GM12878 (cell line): ENCODE data around the gene SLC2A8. TPM values are rescaled to one million over a fixed set of nuclear protein-coding genes. Genes with fewer than 3 reads are reported as not detected.

Source experiments
- ATAC-seq: fragments of 200-7000 bp; cut with Tn5 transposase; 3 replicates; pipeline ENCODE4 v1.9.1; 2020; ENCODE audit warnings: mild to moderate bottlenecking, moderate library complexity
- BruUV-seq: library from RNA; stranded (reverse); fragments of 400-500 nt; replicated peaks from 2 replicates; lab custom pipeline; 2021; lab: Mats Ljungman, UMichigan
- CTCF ChIA-PET: fragments of 300-600 bp; sonication (Branson Sonifier 250); formaldehyde crosslinking; extraction: SDS; loops from one replicate; lab custom pipeline; 2021; ENCODE audit warnings: inconsistent platforms; lab: Yijun Ruan, JAX
- POLR2A ChIA-PET: fragments of 350-600 bp; formaldehyde crosslinking; extraction: SDS; loops from one replicate; lab custom pipeline; 2021; ENCODE audit warnings: inconsistent platforms; lab: Charles Lee
- RAD21 ChIA-PET: fragments of 300-600 bp; sonication (Branson Sonifier 250); formaldehyde crosslinking; loops from one replicate; lab custom pipeline; 2023; ENCODE audit warnings: antibody characterized with exemption; ENCODE audit not compliant: unreplicated experiment; lab: Charles Lee
- SMC1A ChIA-PET: fragments of 300-600 bp; sonication (Branson Sonifier 250); formaldehyde crosslinking; loops from one replicate; lab custom pipeline; 2023; ENCODE audit not compliant: unreplicated experiment, uncharacterized antibody; lab: Charles Lee
- DNase-seq: peaks from one replicate; pipeline ENCODE4 v3.0.0-alpha.2; 2011; ENCODE audit warnings: low read depth, low spot score
- FAIRE-seq: peaks from 3 replicates; lab custom pipeline; 2011; peaks lifted over from hg19 to GRCh38; lab: Jason Lieb, UNC
- H2AFZ ChIP-seq: 2 replicates; pipeline ENCODE4 v1.6.0; 2011; ENCODE audit warnings: low read depth, low read length, control low read depth; ENCODE audit not compliant: control insufficient read depth
- H3K27ac ChIP-seq: 2 replicates; pipeline ENCODE4 v1.5.1; 2011; ENCODE audit warnings: control low read depth; ENCODE audit not compliant: control insufficient read depth, insufficient read depth
- H3K27me3 ChIP-seq, 2 experiments: replicated peaks in 1 of 2; 2 replicates each; pipeline versions ENCODE4 v1.6.0 to v1.6.1; 2011; ENCODE audit warnings: low read length in 1 of 2; ENCODE audit not compliant: control insufficient read depth in 2 of 2, insufficient read depth in 2 of 2
- H3K36me3 ChIP-seq, 2 experiments: 2 replicates each; pipeline ENCODE4 v1.5.1; 2011; ENCODE audit warnings: low read length in 1 of 2; ENCODE audit not compliant: control insufficient read depth in 2 of 2, insufficient read depth in 2 of 2
- H3K4me1 ChIP-seq: 2 replicates; pipeline ENCODE4 v1.6.1; 2011; ENCODE audit warnings: mild to moderate bottlenecking, low read length, moderate library complexity, mixed read lengths; ENCODE audit not compliant: control insufficient read depth, insufficient read depth
- H3K4me2 ChIP-seq: 2 replicates; pipeline ENCODE4 v1.6.0; 2011; ENCODE audit warnings: control low read depth; ENCODE audit not compliant: control insufficient read depth, insufficient read depth
- H3K4me3 ChIP-seq: fragments of 200-600 bp; sonication (generic); 2 replicates; pipeline ENCODE4 v1.5.1; 2016
- H3K79me2 ChIP-seq: 2 replicates; pipeline ENCODE4 v1.6.0; 2011; ENCODE audit warnings: low read length; ENCODE audit not compliant: control insufficient read depth, insufficient read depth
- H3K9ac ChIP-seq: 2 replicates; pipeline ENCODE4 v1.8.0; 2011; ENCODE audit warnings: low read length, control low read depth, mixed read lengths; ENCODE audit not compliant: control insufficient read depth, insufficient read depth
- H3K9me3 ChIP-seq: replicated peaks from 3 replicates; pipeline ENCODE4 v1.5.1; 2011; ENCODE audit warnings: mild to moderate bottlenecking, low read length; ENCODE audit not compliant: control insufficient read depth, insufficient read depth
- H4K20me1 ChIP-seq: 2 replicates; pipeline ENCODE4 v1.6.0; 2011; ENCODE audit not compliant: control insufficient read depth, insufficient read depth
- CUX1 ChIP-seq: IDR thresholded peaks from 2 replicates; pipeline ENCODE4 v1.6.1; 2012; ENCODE audit warnings: improper control_type of control experiment, low read depth, low read length; ENCODE audit not compliant: insufficient replicate concordance
- FOXK2 ChIP-seq: fragments of 450-650 bp; IDR thresholded peaks from 2 replicates; pipeline ENCODE4 v1.6.1; 2017; ENCODE audit warnings: mild to moderate bottlenecking, moderate library complexity
- FOXM1 ChIP-seq: IDR thresholded peaks from 2 replicates; pipeline ENCODE4 v1.6.1; 2012; ENCODE audit warnings: low read depth, mild to moderate bottlenecking, inconsistent platforms, low read length, moderate library complexity
- IKZF2 ChIP-seq, 2 experiments: fragments of 450-650 bp; IDR thresholded peaks; 2 replicates each; pipeline ENCODE4 v1.6.1; 2017; ENCODE audit warnings: mild to moderate bottlenecking in 2 of 2, moderate library complexity in 2 of 2
- KAT2A ChIP-seq: conservative IDR thresholded peaks from 2 replicates; pipeline ENCODE4 v1.6.1; 2011; ENCODE audit warnings: low read depth, low read length; ENCODE audit not compliant: control insufficient read depth
- MTA3 ChIP-seq: IDR thresholded peaks from 2 replicates; pipeline ENCODE4 v1.6.1; 2012; ENCODE audit warnings: low read length, inconsistent platforms, borderline replicate concordance
- NFXL1 ChIP-seq: fragments of 450-650 bp; IDR thresholded peaks from 2 replicates; pipeline ENCODE4 v1.6.1; 2017; ENCODE audit warnings: antibody characterized with exemption, mild to moderate bottlenecking, borderline replicate concordance
- PBX3 ChIP-seq: IDR thresholded peaks from 2 replicates; pipeline ENCODE4 v1.6.1; 2011; ENCODE audit warnings: mild to moderate bottlenecking, low read depth, low read length, moderate library complexity; ENCODE audit not compliant: insufficient replicate concordance
- POLR2AphosphoS2 ChIP-seq: IDR thresholded peaks from 2 replicates; pipeline ENCODE4 v1.6.1; 2011; ENCODE audit warnings: low read depth, mild to moderate bottlenecking, low read length, improper control_type of control experiment, moderate library complexity
- POLR2AphosphoS5 ChIP-seq: IDR thresholded peaks from 2 replicates; pipeline ENCODE4 v1.6.1; 2011; ENCODE audit warnings: mild to moderate bottlenecking, low read length, inconsistent platforms
- RBBP5 ChIP-seq: fragments of 200-600 bp; sonication (generic); conservative IDR thresholded peaks from 2 replicates; pipeline ENCODE4 v1.6.1; 2016
- ZNF207 ChIP-seq: fragments of 450-650 bp; IDR thresholded peaks from 2 replicates; pipeline ENCODE4 v1.6.1; 2014; ENCODE audit warnings: antibody characterized with exemption, mild to moderate bottlenecking, borderline replicate concordance
- WGBS: methylation state at CpG from one replicate; pipeline ENCODE4 v1.1.6; 2016; ENCODE audit warnings: low lambda C conversion rate; ENCODE audit not compliant: insufficient replicate concordance, insufficient coverage; ENCODE audit errors: missing lambda C conversion rate; 5-methylcytosine and 5-hydroxymethylcytosine counted together
- in situ Hi-C: fragments of 300-500 bp; cut with MboI; formaldehyde crosslinking; loops from 9 replicates; pipeline ENCODE4 v1.14.3; 2018; ENCODE audit warnings: mixed read lengths
- intact Hi-C: fragments of 100-400 bp; cut with micrococcal nuclease; formaldehyde crosslinking; loops from one replicate; pipeline ENCODE4 v1.14.2; 2022; ENCODE audit not compliant: unreplicated experiment
- polyA plus RNA-seq, 11 experiments: library from polyadenylated mRNA; depleted of rRNA in 4 of 11; unstranded in 6 of 11; stranded (reverse) in 5 of 11; fragments of >200 nt; fragmentation: Nextera tagmentation in 4 of 11; fragmentation: Illumina TruSeq in 1 of 11; extraction: Ambion mirVana in 4 of 11; extraction: Trizol in 1 of 11; gene quantifications; 1 replicate in 1 of 11; 2 replicates in 10 of 11; pipeline versions ENCODE4 v1.2.1 to v1.2.3, GENCODE V29; 2011 to 2016; ENCODE audit warnings: inconsistent platforms in 2 of 11, missing spikeins in 2 of 11, low read depth in 1 of 11
- total RNA-seq, 4 experiments: library from RNA; depleted of rRNA in 3 of 4; stranded (reverse); fragments of >200 nt in 3 of 4; fragmentation: Illumina TruSeq in 1 of 4; extraction: Trizol in 1 of 4; gene quantifications; 2 replicates each; pipeline versions ENCODE4 v1.2.1 to v1.2.3, GENCODE V29; 2013 to 2021

Gene SLC2A8
- total and polyA plus RNA-seq, 10 of the 15 experiments (the other 5 are each of a cell fraction or from before 2014, with no cell fraction given) = 0.31 to 22.7 (median 10.0) TPM

DNA sequence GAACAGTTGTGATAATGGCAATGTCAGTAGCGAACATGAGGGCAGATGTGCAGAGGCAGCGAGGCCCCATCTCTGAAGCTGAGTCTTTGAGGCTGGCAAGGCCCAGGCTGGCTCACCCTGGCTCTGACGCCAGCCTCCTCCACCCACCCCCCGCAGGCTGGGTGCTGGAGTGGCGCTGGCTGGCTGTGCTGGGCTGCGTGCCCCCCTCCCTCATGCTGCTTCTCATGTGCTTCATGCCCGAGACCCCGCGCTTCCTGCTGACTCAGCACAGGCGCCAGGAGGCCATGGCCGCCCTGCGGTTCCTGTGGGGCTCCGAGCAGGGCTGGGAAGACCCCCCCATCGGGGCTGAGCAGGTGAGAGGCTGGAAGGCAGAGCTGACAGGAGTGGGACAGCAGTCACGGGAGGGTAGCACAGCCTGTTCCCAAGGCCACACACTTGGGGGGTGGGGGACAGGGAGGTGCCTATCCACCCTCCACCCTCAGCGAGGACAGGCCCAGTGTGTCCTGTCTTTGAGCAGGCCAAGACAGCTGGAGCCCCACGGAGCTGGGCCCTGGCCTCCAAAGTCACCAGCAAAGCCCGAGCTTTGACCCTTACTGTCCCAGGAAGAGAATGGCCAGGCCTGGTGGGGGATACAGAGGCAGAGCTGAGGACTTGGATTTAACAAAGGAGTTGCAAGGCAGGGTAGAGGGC is 5.6 kb downstream of the SLC2A8 start:
- in situ Hi-C loops = no loop called here
- TF ChIP-seq RBBP5 (no peak), KAT2A (no peak), PBX3 (no peak), CUX1 (no peak), FOXK2 (no peak), POLR2AphosphoS2 (no peak), IKZF2 (IDR thresholded peaks at IDR 0.05) (no peak), ZNF207 (no peak), NFXL1 (no peak), FOXM1 (no peak), MTA3 (no peak), POLR2AphosphoS5 (no peak)
- TF ChIP-seq, all 136 proteins: peak for 0
- peaks cover 9% of the 10 kb centered on the region for H3K79me2 ChIP-seq
- no peaks in the 10 kb centered on the region for H3K9me3 ChIP-seq
- BruUV-seq = no TSS peak
- WGBS = 91% methylated on average over 17 of the region's 18 CpGs
- SMC1A ChIA-PET = no interaction called here
- RAD21 ChIA-PET = no interaction called here
- H4K20me1 ChIP-seq = no peaks in the 10 kb centered on the region
- no peak overlapping the region for H3K4me2 ChIP-seq
- no peak for FAIRE-seq
- intact Hi-C loops = no loop called here
- peaks cover 4% of the 10 kb centered on the region; the same call in 1 of the 2 replicates for H3K4me1 ChIP-seq
- no peak overlapping the region for H3K9ac ChIP-seq
- no peak overlapping the region for H3K27ac ChIP-seq
- no peak for ATAC-seq
- no peaks in the 10 kb centered on the region for H3K27me3 ChIP-seq
- no peak overlapping the region for H3K4me3 ChIP-seq
- no peak overlapping the region for H2AFZ ChIP-seq
- H3K36me3 ChIP-seq = peaks cover 0 to 3% of the 10 kb centered on the region in 2 experiments; a peak in 2 of 4 replicates
- no peak for DNase-seq
- POLR2A ChIA-PET = no interaction called here
- CTCF ChIA-PET = no interaction called here
